Calu3 (cell line): ENCODE results near the gene C5orf52. TPM values are rescaled to one million over a fixed set of nuclear protein-coding genes. Genes with fewer than 3 reads are reported as not detected.

Experiments used
- BruUV-seq: library from RNA; stranded (reverse); fragments of 400-500 nt; replicated peaks from 2 replicates; lab custom pipeline; 2021; lab: Mats Ljungman, UMichigan
- CTCF ChIA-PET: fragments of 300-600 bp; sonication (Branson Sonifier 250); formaldehyde crosslinking; loops from one replicate; lab custom pipeline; 2022; ENCODE audit warnings: antibody characterized with exemption; lab: Charles Lee
- DNase-seq: peaks from one replicate; pipeline ENCODE4 v3.0.0; 2022
- H3K27ac Mint-ChIP-seq: one replicate; pipeline ENCODE4 v1.8.0; 2022; ENCODE audit warnings: mixed read lengths; ENCODE audit not compliant: unreplicated experiment
- H3K27me3 Mint-ChIP-seq: one replicate; pipeline ENCODE4 v1.8.0; 2022; ENCODE audit warnings: mixed read lengths; ENCODE audit not compliant: unreplicated experiment
- H3K36me3 Mint-ChIP-seq: one replicate; pipeline ENCODE4 v1.8.0; 2022; ENCODE audit warnings: mild to moderate bottlenecking, moderate library complexity, mixed read lengths; ENCODE audit not compliant: insufficient read depth, unreplicated experiment
- H3K4me1 Mint-ChIP-seq: one replicate; pipeline ENCODE4 v1.8.0; 2022; ENCODE audit warnings: mild to moderate bottlenecking, low read depth, mixed read lengths; ENCODE audit not compliant: unreplicated experiment
- H3K4me3 Mint-ChIP-seq: one replicate; pipeline ENCODE4 v1.8.0; 2022; ENCODE audit warnings: mild to moderate bottlenecking, low read depth, moderate library complexity, mixed read lengths; ENCODE audit not compliant: unreplicated experiment
- H3K9me3 Mint-ChIP-seq: one replicate; pipeline ENCODE4 v1.8.0; 2022; ENCODE audit warnings: low read depth, mixed read lengths; ENCODE audit not compliant: unreplicated experiment
- CTCF ChIP-seq: fragments of 200-600 bp; IDR thresholded peaks from one replicate; pipeline ENCODE4 v1.8.0; 2022; ENCODE audit warnings: antibody characterized with exemption; ENCODE audit not compliant: unreplicated experiment
- intact Hi-C: fragments of 100-400 bp; cut with micrococcal nuclease; formaldehyde crosslinking; loops from one replicate; pipeline ENCODE4 v1.10.0; 2022; ENCODE audit not compliant: unreplicated experiment
- total RNA-seq: library from RNA; stranded (reverse); gene quantifications from 2 replicates; pipeline ENCODE4 v1.2.3, GENCODE V29; 2022

The C5orf52 gene
- total RNA-seq, 1 experiment from 2014 or later: not detected

GRCh38 chr5:157710882-157711281, 39.5 kb downstream of the C5orf52 start:
- Mint-ChIP-seq H3K27ac (no peak overlapping the region), H3K4me3 (no peak overlapping the region), H3K36me3 (no peaks in the 10 kb centered on the region), H3K27me3 (no peaks in the 10 kb centered on the region), H3K4me1 (no peaks in the 10 kb centered on the region), H3K9me3 (no peaks in the 10 kb centered on the region)
- no TSS peak for BruUV-seq
- intact Hi-C loops: loop anchor here (10.0 kb wide), 1 partner anchor 196 kb away; no protein-coding TSS in a partner anchor
- DNase-seq: no peak
- CTCF ChIA-PET: no interaction called here
- no peak for TF ChIP-seq CTCF

- CTCF ChIA-PET: no interaction called here
- Mint-ChIP-seq H3K9me3 (no peaks in the 10 kb centered on the region), H3K36me3 (no peaks in the 10 kb centered on the region), H3K27ac (no peak overlapping the region), H3K4me1 (no peaks in the 10 kb centered on the region), H3K4me3 (no peak overlapping the region), H3K27me3 (no peaks in the 10 kb centered on the region)
- intact Hi-C loops: loop anchor here (10.0 kb wide), 1 partner anchor 199 kb away; no protein-coding TSS in a partner anchor
- DNase-seq: no peak
- no TSS peak for BruUV-seq
- TF ChIP-seq CTCF: no peak
Measured at GRCh38 chr5:157713830-157714595, 42.7 kb downstream of the C5orf52 start.

GRCh38 chr5:157714596-157714864, 43.2 kb downstream of the C5orf52 start:
- Mint-ChIP-seq H3K36me3 (no peaks in the 10 kb centered on the region), H3K27me3 (no peaks in the 10 kb centered on the region), H3K9me3 (no peaks in the 10 kb centered on the region), H3K4me1 (no peaks in the 10 kb centered on the region), H3K27ac (no peak overlapping the region), H3K4me3 (no peak overlapping the region)
- intact Hi-C loops: loop anchor here (10.0 kb wide), 1 partner anchor 200 kb away; no protein-coding TSS in a partner anchor
- no TSS peak for BruUV-seq
- no peak for DNase-seq
- no peak for TF ChIP-seq CTCF
- CTCF ChIA-PET: no interaction called here

DNA sequence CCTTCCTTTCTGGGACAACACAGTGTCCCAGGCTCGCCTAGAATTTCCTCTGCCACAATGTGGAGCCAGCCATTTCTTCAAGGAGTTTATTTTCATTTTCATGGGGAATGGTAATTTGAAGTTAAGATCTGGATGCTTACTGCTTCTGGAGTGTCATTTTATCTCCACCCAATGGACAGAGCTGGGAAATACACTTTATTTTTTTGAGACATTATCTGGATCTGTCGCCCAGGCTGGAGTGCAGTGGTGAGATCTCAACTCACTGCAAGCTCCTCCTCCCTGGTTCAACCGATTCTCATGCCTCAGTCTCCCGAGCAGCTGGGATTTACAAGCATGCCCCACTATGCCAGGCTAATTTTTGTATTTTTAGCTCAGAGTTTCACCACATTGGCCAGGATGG, 47.2 kb downstream of the C5orf52 start:
- Mint-ChIP-seq H3K27ac (no peak overlapping the region), H3K27me3 (no peaks in the 10 kb centered on the region), H3K4me3 (no peak overlapping the region), H3K4me1 (no peaks in the 10 kb centered on the region), H3K36me3 (no peaks in the 10 kb centered on the region), H3K9me3 (no peaks in the 10 kb centered on the region)
- intact Hi-C loops: loop anchor here (1.0 to 10.0 kb wide), 6 partner anchors 49 to 390 kb away; no protein-coding TSS in a partner anchor
- DNase-seq: peak; percentile 27
- CTCF ChIA-PET: interaction anchor here (0.5 to 1.3 kb wide), 11 partner anchors 13 to 390 kb away, joined by 3 to 6 read pairs (median 4); partner anchors contain the start of gene THG1L
- BruUV-seq: no TSS peak
- TF ChIP-seq CTCF: no peak
